GM18907 (cell line): Measurements from ENCODE around the gene FRS2.
A peak's percentile ranks its signal among the peaks of the same experiment; 100 is the strongest.
"Not testable (repeated sequence)": the region's sequence is repeated elsewhere in the genome, so short reads cannot be mapped to it uniquely, and the experiment has no call there.

Experiments
- ATAC-seq: cut with Tn5 transposase; IDR thresholded peaks from one replicate; pipeline ENCODE4 v1.9.1; 2021; ENCODE audit warnings: mild to moderate bottlenecking, moderate library complexity; ENCODE audit not compliant: unreplicated experiment

FRS2 gene

DNA sequence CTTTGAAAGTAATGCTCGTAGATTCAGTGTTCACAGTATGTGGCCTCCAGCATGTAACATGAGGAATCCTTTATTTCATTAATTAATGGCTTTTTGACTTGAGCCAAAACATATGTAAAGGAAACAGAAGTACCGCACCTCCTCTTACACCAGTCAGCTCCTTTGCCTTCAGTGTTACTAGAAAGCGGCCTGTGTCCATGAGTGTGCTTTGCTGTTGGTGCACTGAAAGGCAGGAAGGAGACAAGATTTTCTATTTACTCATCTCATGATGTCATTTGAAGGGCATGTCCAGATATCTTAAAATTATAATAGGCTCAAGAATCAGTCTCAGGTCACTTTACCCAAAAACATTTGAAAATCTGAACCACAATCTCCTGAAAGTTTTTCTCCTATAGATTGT is 105.2 kb downstream of the FRS2 start:
- no peak for ATAC-seq

DNA sequence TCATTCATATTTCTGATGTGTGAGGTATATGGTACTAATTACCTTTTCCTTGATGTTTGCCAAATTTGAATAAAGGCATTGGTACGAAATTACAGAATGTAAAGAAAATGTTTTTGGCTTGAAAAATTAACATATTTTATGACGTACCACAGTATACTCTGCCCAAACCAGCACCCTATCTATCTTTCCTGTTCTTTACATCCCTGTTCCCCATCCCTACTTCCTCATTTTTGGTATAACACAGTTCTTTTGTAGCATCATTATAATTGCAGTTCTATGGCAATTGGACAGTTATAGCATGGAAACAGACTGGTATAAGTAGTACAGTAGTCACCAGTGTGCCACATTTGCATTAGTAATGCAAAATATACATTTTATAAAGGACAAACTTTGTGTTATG is 108.1 kb downstream of the FRS2 start:
- no peak for ATAC-seq

DNA sequence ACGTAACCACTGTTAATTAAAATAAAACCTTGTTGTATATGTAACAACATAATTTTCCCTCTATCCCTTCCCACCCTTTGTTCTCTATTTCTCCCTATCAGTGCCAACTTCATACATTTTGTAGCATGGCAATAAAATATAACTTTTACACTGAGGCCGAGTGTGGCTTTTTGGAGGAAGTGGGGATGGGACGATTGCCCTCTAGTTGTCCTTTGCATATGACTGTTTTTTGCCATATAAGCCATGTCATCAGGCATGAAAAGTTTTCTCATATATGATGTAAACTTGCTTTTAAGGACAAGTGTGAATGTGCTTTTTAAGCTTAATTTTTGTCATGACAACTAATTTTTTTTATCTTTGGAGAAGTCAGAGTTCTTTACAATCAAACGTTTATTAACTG is 108.8 kb downstream of the FRS2 start:
- ATAC-seq, result no peak

DNA sequence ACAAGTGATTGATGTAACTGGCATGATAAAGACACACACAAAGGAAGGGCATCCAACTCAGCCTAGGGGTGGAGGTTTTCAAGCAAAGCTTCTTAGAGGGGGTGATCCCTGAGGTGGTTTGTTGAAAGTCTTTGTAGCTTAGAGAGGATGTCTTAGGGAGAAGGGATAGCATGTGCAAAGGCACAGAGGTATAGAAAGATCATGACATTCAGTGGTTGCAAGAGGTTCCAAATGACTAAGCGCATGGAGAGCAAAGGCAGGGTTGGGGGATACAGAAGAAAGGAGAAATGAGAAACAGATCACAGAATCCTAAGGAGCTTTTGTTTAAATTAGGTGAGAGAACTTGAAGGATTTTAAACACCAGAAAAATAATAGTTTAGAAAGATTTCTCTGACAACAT is 109.9 kb downstream of the FRS2 start:
- ATAC-seq, result no peak

DNA sequence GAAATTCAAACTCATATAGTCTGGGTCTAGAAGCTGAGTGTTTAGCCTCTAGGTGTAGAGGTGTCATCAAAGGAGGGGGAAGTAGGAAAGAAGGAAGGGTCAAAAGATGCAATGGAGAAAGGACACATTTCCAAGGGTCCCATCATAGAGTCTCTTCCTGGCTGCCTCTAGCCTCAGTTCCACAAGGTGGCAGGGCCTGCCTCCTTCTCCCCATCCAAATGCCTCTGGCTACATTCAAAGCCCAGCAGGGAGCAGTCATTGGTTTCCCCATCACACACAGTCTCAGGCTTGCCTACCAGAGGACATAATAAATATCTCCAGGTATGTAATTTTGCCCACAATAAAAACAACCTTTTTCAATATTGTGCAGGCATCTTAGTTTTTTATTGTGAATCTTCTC is 113.0 kb downstream of the FRS2 start:
- no peak for ATAC-seq

DNA sequence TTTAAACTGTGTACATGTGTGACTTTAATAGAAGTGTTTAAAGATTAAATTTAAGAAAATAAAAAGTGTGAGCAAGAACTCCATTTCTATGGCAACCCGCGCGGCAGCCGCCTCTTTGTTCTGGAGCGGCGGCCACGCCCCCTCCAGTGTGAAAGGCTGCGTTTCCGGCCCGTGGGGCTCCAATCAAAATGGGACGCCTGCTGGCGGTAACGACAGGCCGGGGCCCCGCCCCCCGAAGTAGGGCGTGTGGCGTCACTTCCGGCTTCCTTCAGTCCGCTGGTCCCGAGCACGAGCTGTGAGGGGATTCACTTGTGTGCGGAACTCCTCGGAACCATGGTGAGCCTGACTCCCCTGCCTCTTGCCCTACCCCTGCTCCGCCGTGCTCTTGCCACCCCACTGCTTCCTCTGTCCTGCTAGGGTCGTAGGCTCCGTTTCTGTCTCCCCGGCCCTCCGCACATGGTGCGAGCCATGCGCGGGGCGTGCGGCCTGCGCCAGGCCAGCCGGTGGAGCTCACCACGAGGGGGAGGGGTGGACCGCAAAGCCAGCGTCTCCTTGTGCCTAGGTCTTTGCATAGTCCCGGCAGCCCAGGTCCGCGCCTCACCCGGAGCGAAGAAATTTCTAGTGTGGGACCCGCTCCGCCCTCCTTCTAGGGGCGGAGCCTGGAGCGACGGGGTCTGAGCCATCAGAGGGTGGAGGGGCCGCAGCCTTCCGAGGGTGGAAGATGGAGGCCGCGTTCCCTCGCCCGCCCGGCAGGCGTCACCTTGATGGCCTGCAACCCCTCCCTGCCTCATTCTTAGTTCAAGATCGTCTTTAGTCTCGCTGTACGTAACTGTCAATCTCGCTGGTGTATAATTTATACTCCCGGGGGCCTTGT is 115.2 kb downstream of the FRS2 start, which contains the start of gene CCT2:
Gene CCT2 (plus strand): TSS at position 271 of the 874 bp plus-strand sequence. CDS start 63 bp downstream, at position 334.
- ATAC-seq, result peak; percentile 97

DNA sequence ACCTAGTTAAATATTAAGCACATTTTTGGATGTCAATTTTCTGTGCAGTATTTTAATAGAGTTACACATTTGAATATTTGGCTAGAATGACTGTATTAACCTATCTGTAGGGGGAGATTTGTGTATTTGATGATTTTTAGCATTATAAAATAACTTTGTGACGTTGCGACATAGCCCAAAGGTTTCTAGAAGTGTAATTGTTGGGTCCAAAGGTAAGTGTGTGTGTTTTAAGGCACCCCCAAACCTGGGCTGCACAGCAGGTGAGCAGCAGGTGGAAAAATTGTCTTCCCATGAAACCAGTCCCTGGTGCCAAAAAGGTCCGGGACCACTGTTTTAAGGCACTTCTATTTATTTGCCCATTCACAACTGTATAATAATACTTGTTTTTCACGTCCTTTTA is 118.3 kb downstream of the FRS2 start:
- ATAC-seq, result no peak

DNA sequence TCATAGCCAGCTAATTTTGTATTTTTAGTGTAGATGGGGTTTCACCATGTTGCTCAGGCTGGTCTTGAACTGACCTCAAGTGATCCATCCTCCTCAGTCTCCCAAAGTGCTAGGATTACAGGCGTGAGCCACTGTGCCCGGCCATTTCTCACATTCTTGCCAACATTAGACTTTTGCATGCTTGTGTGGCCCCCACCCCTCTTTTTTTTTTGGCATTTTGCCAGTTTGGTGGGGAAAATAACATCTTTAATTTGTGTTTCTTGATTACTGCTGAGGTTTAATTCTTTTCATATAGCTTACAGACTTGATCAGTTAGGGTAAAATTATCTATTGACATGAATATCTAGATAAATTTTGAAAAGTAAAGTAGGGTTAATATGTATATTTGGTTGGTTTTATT is 118.9 kb downstream of the FRS2 start:
- ATAC-seq, result no peak

DNA sequence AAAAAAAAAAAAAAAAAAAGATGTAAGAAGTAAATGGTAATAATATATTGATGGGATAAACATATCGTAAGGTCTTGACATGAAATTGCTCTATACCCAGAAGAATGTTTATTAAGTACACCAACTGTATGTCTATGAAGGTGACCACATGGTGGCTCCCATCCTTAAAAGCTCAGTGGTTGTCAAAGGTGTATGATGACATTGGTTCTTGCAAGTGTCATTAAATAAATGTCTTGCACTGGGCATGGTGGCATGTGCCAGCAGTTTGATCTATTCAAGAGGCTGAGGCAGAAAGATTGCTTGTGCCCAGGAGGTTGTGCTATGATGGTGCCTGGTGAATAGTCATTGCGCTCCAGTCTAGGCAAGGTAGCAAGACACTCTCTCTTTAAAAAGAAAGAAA is 125.5 kb downstream of the FRS2 start:
- ATAC-seq, result no peak

DNA sequence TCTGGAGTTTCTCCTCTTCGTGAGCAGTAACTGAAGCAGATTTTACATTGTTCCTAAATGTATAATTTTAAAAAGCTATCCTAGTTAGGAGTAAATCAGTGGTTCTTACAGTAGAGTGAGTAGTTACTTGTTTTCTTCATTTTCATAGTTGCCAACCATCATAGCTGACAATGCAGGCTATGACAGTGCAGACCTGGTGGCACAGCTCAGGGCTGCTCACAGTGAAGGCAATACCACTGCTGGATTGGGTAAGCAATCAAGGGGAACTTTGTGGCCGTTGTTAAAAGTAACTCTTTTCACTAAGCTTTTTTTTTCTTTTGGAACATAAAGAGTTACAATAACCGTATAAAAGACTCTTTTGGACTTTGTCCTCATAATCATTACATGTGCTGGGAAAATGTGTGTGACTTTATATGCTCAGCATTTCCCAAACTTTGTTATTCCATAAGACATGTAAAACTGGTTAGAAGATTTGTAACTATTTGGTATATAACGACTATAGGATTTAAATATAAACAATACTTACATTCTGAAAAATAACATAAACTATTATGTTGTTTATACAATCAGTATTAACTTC is 128.1 kb downstream of the FRS2 start:
- ATAC-seq, result no peak

DNA sequence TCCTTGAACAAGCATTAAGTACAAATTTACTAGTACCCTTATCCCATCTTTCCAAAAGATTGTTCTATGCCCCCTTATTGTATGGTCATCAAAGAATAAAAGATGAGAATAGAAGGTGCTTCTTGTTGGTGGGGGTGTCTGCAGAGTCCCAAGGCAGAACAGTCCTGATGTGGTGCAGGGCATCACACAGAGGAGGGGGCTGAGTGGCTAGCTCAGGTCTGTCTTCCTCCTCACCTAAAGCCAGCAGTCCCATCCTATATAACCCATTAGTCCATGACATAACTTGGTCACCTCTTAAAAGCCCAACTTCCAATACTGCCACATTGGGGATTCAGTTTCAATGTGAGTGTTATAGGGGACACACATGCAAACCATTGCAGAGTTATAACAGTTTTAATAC is 130.6 kb downstream of the FRS2 start:
- ATAC-seq, result no peak

DNA sequence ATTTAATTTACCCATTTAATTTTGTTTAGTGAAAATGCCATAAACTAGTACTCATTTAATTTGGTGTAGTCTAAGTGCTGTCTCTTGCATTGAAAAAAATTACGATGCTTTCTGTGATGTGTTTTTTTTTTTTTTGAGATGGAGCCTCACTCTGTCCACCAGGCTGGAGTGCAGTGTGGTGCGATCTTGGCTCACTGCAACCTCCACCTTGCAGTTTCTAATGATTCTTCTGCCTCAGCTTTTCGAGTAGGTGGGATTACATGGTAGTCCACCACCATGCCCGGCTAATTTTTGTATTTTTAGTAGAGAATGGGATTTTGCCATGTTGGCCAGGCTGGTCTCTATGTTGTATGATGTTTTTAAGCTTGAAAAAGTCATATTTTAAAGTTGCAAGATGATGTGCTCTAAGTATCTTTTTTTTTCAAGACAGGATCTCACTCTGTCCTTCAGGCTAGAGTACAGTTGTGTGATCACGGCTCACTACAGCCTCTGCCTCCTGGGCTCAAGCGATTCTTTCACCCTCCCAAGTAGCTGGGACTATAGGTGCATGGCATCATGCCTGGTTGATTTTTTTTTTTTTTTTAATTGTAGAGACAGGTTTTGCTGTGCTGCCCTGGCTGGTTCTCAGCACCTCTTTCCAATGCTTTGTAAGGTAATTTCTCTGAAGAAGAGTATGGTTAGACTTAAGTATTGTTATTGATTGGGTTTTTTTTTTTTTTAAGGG is 131.9 kb downstream of the FRS2 start:
- no peak for ATAC-seq

DNA sequence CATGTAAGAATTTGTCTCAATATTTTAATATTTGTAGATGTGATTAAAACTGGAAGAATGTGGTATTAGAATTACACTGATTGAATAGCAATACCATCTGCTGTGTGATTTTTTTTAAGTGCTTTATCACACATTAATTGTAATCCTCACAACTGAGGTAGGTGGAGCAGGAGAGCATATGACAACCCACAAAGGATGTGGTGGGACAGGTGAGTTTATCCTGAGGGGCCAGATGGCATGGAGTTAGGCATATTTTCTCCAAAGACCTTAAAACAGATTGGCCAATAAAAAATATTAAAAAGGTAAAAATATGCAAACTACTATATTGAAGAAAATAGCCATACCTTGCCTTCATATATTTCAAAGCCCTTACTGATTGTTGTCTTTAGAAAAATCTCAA is 132.8 kb downstream of the FRS2 start:
- no peak for ATAC-seq

DNA sequence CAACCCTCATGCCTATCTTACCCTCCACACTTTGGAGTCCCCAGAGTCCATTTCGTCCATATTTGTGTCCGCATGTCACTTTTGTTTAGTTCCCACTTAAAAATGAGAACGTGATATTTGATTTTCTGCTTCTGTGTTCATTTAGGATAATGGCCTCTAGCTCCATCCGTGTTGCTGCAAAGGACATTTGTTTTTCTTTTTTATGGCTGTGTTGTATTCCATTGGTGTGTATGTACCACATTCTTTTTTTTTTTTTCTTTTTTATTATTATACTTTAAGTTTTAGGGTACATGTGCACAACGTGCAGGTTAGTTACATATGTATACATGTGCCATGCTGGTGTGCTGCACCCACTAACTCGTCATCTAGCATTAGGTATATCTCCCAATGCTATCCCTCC is 133.4 kb downstream of the FRS2 start:
- ATAC-seq, result not testable (repeated sequence)

DNA sequence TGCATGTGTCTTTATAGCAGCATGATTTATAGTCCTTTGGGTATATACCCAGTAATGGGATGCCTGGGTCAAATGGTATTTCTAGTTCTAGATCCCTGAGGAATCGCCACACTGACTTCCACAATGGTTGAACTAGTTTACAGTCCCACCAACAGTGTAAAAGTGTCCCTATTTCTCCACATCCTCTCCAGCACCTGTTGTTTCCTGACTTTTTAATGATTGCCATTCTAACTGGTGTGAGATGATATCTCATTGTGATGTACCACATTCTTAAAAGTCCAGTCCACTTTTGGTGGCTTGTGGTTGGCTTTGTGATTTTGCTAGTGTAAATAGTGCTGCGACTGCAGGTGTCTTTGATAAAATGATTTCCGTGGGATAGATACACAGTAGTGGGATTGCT is 134.1 kb downstream of the FRS2 start:
- not testable (repeated sequence) for ATAC-seq

DNA sequence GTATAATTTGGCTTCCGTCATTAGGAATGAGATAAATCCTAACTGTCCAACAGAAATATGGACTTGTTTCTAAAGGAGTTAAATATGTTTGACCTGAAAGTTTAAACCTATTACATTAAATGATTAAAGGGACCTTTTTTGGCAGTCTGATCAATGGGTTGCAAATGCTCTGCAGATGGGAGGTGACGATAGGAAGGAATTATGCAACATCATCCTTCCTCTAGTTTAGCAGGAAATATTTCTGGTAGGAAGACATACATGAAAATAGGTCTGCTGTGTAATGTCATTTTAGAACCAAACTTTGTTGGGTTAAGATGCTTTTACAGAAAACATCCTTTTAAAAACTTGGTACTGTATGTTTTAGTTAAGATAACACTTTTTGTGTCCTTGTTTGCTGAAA is 137.9 kb downstream of the FRS2 start:
- ATAC-seq, result no peak

DNA sequence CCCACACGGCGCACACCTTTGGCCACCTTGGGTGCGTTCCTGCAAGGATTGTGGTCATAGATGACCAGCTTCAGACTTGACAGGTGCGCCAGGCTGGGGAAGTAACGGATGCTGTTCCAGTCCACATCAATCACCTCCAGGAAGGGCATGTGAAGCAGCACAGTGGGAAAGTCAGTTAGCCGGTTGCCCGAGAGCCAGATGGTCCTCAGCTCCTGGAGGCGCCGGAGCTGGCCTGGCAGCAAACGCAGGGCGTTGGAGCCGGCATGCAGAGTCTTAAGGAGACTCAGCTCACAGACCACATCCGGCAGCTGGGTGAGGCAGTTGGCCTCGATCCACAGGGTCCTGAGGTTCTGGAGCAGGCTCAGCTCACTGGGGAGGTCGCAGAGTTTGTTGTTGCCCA is 139.9 kb downstream of the FRS2 start:
- no peak for ATAC-seq

DNA sequence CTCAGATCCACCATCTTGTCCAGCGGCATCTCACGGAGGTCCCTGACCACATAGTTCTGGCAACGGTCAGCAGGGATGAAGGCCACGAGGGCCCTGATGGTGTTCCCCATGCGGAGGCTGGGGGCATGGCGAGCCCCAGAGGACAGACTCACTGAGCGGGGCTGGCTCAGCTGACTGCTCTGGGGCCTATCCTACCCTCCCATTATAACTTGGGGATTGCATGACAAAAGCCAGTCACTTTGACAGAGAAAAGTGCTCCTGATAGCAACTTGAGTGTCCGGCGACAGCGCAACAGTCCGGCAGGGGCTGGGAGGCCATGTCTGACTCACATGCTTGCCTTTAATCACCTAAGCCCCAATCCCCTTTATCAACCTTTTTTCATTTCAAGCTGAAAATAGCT is 140.5 kb downstream of the FRS2 start, which contains the start of gene LRRC10:
Gene LRRC10 (minus strand): TSS at position 179 of the 400 bp plus-strand sequence. CDS start 69 bp downstream, at position 110.
- no peak for ATAC-seq

DNA sequence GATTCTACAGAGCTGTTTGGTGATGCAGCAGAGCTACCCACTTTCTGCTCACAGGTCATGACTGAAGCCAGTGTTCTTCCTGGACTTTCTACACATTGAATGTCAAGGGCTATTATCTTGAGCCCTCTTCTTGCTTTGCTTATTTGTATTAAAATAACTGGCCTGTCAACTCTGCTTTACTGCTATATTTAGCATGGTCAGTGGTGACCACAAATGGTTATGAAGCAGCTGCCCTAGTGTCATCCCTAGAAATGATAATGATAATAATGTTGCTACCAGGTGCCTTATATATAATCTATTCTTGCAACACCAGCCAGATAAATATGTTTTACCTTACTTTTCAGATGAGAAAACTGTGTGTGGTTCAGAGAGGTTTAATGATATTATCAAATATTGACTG is 143.2 kb downstream of the FRS2 start:
- ATAC-seq, result no peak

DNA sequence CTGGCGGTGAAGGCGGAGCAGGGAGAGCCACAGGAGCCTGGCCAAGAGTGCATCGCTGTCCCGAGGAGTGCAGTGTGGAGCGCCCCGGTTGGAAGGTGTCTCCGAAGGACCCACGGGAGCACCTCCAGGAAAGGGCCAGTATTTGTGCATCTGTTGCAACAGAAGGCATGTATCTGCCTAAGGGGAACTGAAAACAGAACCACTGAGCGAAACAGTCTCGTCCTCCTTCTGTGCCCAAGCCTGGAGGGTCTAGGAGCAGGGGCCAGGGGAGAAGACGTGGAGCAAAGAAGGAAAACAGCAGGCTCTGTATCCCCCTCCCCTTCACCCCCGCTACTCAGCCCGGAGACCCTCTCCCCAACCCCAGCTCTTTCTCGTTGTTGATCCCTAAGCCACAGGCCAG is 145.8 kb downstream of the FRS2 start:
- no peak for ATAC-seq

DNA sequence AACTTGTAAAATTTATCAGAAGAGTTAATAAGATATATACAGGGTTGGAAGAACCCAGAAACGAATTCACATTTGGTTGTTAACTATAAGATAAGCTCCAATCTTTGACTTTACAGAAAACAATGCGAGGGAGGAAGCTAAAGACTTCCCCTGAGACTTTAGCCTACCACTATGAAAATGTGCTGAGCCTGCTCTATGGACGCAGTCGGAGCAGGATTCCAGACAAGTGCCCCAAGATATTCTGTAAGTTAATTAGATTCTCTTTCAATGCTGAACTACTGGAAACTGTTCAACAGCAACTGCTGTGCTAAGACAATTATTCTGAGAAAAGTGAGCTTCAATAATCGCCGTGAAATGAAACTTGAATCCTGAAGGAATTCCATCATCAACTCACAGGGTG is 148.9 kb downstream of the FRS2 start:
- ATAC-seq, result no peak

DNA sequence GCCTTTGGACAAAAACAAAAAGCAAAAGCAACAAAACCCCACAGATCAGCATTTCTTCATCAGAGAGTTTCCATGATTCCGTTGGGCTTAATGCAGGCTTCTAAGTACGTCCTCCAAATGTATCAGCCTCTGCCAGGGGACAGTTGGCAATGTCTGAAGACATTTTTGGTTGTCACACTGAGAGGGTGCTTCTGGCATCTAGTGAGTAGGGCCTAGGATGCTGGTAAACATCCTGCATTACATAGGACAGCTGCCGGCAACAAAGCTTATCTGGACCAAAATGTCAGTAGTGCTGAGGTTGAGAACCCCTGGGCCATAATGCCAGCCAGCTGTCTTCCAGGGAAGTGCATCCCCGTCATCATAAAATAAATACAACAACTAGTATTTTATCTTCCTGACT is 149.9 kb downstream of the FRS2 start:
- ATAC-seq, result no peak
